H1 (cell line): ENCODE results near the gene ARCN1. TPM values are rescaled to one million over a fixed set of nuclear protein-coding genes. Genes with fewer than 3 reads are reported as not detected.

Experiments
- CTCF ChIA-PET: fragments of 300-600 bp; sonication (Branson Sonifier 250); formaldehyde crosslinking; loops from one replicate; lab custom pipeline; 2021; ENCODE audit not compliant: partially characterized antibody; lab: Charles Lee
- POLR2A ChIA-PET: fragments of 300-600 bp; sonication (Branson Sonifier 250); formaldehyde crosslinking; loops from one replicate; lab custom pipeline; 2021; ENCODE audit warnings: inconsistent platforms; ENCODE audit not compliant: partially characterized antibody; lab: Charles Lee
- DNase-seq, 2 experiments: peaks; one replicate each; pipeline versions ENCODE4 v3.0.0 to v3.0.0-alpha.2; 2010 to 2022; ENCODE audit warnings: low spot score in 2 of 2, low read depth in 1 of 2, mixed read lengths in 1 of 2
- FAIRE-seq: peaks from 2 replicates; lab custom pipeline; 2011; peaks lifted over from hg19 to GRCh38; lab: Jason Lieb, UNC
- H2AFZ ChIP-seq: 2 replicates; pipeline ENCODE4 v1.8.1; 2012; ENCODE audit warnings: low read length, inconsistent platforms
- H2AK5ac ChIP-seq: 2 replicates; pipeline ENCODE4 v1.6.1; 2013; ENCODE audit warnings: low read depth, low read length
- H2BK120ac ChIP-seq: replicated peaks from 2 replicates; pipeline ENCODE3; 2013; ENCODE audit warnings: low read depth, low read length, inconsistent platforms
- H2BK12ac ChIP-seq: 2 replicates; pipeline ENCODE4 v1.6.1; 2013; ENCODE audit warnings: low read depth, low read length
- H2BK15ac ChIP-seq: 2 replicates; pipeline ENCODE4 v1.6.1; 2013; ENCODE audit warnings: low read length
- H2BK20ac ChIP-seq: 2 replicates; pipeline ENCODE4 v1.6.1; 2013; ENCODE audit warnings: low read length
- H2BK5ac ChIP-seq: 2 replicates; pipeline ENCODE4 v1.6.1; 2013; ENCODE audit warnings: low read depth, low read length
- H3K14ac ChIP-seq: 2 replicates; pipeline ENCODE4 v1.6.1; 2013; ENCODE audit warnings: inconsistent platforms; ENCODE audit not compliant: insufficient read length
- H3K18ac ChIP-seq: 2 replicates; pipeline ENCODE4 v1.6.1; 2013; ENCODE audit warnings: low read length; ENCODE audit errors: extremely low read depth
- H3K23ac ChIP-seq: 2 replicates; pipeline ENCODE4 v1.6.1; 2013; ENCODE audit warnings: inconsistent platforms; ENCODE audit not compliant: insufficient read length
- H3K23me2 ChIP-seq: 2 replicates; pipeline ENCODE4 v1.6.1; 2013; ENCODE audit warnings: low read depth, low read length
- H3K27ac ChIP-seq: 2 replicates; pipeline ENCODE4 v1.6.1; 2011; ENCODE audit warnings: low read depth, low read length, inconsistent platforms
- H3K27me3 ChIP-seq, 4 experiments: replicated peaks in 1 of 4; 1 replicate in 1 of 4; 2 replicates in 3 of 4; pipeline versions ENCODE4 v1.6.1 to v1.8.1; 2011 to 2013; ENCODE audit warnings: low read length in 3 of 4, mild to moderate bottlenecking in 3 of 4, inconsistent platforms in 2 of 4, mixed read lengths in 2 of 4, moderate library complexity in 1 of 4; ENCODE audit not compliant: control insufficient read depth in 3 of 4, insufficient read depth in 3 of 4; ENCODE audit errors: extremely low read depth in 1 of 4
- H3K36me3 ChIP-seq, 4 experiments: 2 replicates each; pipeline versions ENCODE4 v1.6.1 to v1.8.1; 2011 to 2013; ENCODE audit warnings: mild to moderate bottlenecking in 4 of 4, low read length in 3 of 4, moderate library complexity in 2 of 4, control low read depth in 1 of 4, inconsistent platforms in 1 of 4; ENCODE audit not compliant: insufficient read depth in 4 of 4, control insufficient read depth in 2 of 4
- H3K4ac ChIP-seq: replicated peaks from 2 replicates; pipeline ENCODE3; 2013; ENCODE audit warnings: low read length, low read depth, mixed read lengths, inconsistent platforms; ENCODE audit not compliant: insufficient read length
- H3K4me1 ChIP-seq, 4 experiments: replicated peaks in 1 of 4; 1 replicate in 1 of 4; 2 replicates in 3 of 4; pipeline versions ENCODE4 v1.6.1 to v1.8.1; 2011 to 2013; ENCODE audit warnings: low read length in 3 of 4, inconsistent platforms in 2 of 4, mixed read lengths in 1 of 4; ENCODE audit not compliant: insufficient read depth in 4 of 4, control insufficient read depth in 3 of 4
- H3K4me2 ChIP-seq, 2 experiments: 2 replicates each; pipeline versions ENCODE4 v1.6.1 to v1.8.1; 2011 to 2013; ENCODE audit warnings: low read depth in 2 of 2, low read length in 2 of 2, control low read depth in 1 of 2, inconsistent platforms in 1 of 2, mild to moderate bottlenecking in 1 of 2; ENCODE audit not compliant: insufficient read depth in 1 of 2
- H3K4me3 ChIP-seq, 4 experiments: fragments of 200-600, 300-600 bp in 1 of 4; sonication (generic), shearing (Covaris generic), sonication (Bioruptor Twin) in 1 of 4; 2 replicates each; pipeline versions ENCODE4 v1.5.1 to v1.8.1; 2011 to 2016; ENCODE audit warnings: low read length in 4 of 4, low read depth in 3 of 4, control low read depth in 2 of 4, inconsistent platforms in 2 of 4, mild to moderate bottlenecking in 2 of 4, mixed read lengths in 1 of 4, moderate library complexity in 1 of 4; ENCODE audit not compliant: insufficient read depth in 2 of 4; ENCODE audit errors: extremely low read depth in 1 of 4
- H3K56ac ChIP-seq: replicated peaks from 2 replicates; pipeline ENCODE3; 2013; ENCODE audit warnings: low read depth, mild to moderate bottlenecking, mixed read lengths, low read length, inconsistent platforms; ENCODE audit not compliant: insufficient read length
- H3K79me1 ChIP-seq: 2 replicates; pipeline ENCODE4 v1.6.1; 2013; ENCODE audit warnings: low read depth, low read length, control low read depth
- H3K79me2 ChIP-seq, 2 experiments: 2 replicates each; pipeline versions ENCODE4 v1.6.1 to v1.8.1; 2012 to 2013; ENCODE audit warnings: low read length in 2 of 2, mild to moderate bottlenecking in 2 of 2, inconsistent platforms in 1 of 2; ENCODE audit not compliant: insufficient read depth in 2 of 2, control insufficient read depth in 1 of 2
- H3K9ac ChIP-seq, 4 experiments: replicated peaks in 1 of 4; 1 replicate in 1 of 4; 2 replicates in 3 of 4; pipeline versions ENCODE4 v1.6.1 to v1.8.1; 2011 to 2013; ENCODE audit warnings: low read depth in 3 of 4, low read length in 3 of 4, control low read depth in 2 of 4, mild to moderate bottlenecking in 2 of 4, moderate library complexity in 2 of 4, inconsistent platforms in 1 of 4; ENCODE audit errors: extremely low read depth in 1 of 4
- H3K9me3 ChIP-seq, 2 experiments: 2 replicates each; pipeline versions ENCODE4 v1.6.1 to v1.8.1; 2012 to 2013; ENCODE audit warnings: mild to moderate bottlenecking in 2 of 2, moderate library complexity in 2 of 2, control low read depth in 1 of 2, inconsistent platforms in 1 of 2, low read depth in 1 of 2, low read length in 1 of 2, mixed read lengths in 1 of 2; ENCODE audit not compliant: insufficient read depth in 2 of 2
- H4K20me1 ChIP-seq, 2 experiments: replicated peaks in 1 of 2; 2 replicates each; pipeline versions ENCODE3 to v1.8.1; 2011 to 2013; ENCODE audit warnings: inconsistent platforms in 2 of 2, low read length in 2 of 2, mild to moderate bottlenecking in 1 of 2; ENCODE audit not compliant: insufficient read depth in 2 of 2, control insufficient read depth in 1 of 2
- H4K5ac ChIP-seq: 2 replicates; pipeline ENCODE4 v1.6.1; 2013; ENCODE audit warnings: low read length, low read depth, mixed read lengths, inconsistent platforms; ENCODE audit not compliant: insufficient read length
- H4K8ac ChIP-seq: 2 replicates; pipeline ENCODE4 v1.8.0; 2013; ENCODE audit warnings: mild to moderate bottlenecking, moderate library complexity, low read length, inconsistent platforms; ENCODE audit not compliant: insufficient read depth; ENCODE audit errors: extremely low read depth
- H4K91ac ChIP-seq: replicated peaks from 2 replicates; pipeline ENCODE3; 2013; ENCODE audit warnings: low read length, mixed read lengths, inconsistent platforms; ENCODE audit not compliant: insufficient read length
- ASH2L ChIP-seq: fragments of 200-600, 300-600 bp; sonication (generic); IDR thresholded peaks from one replicate; pipeline ENCODE4 v1.7.1; 2017; ENCODE audit warnings: low read length
- CBX5 ChIP-seq: fragments of 300-800, 300-1000 bp; sonication (generic); IDR thresholded peaks from 2 replicates; pipeline ENCODE4 v1.7.1; 2016; ENCODE audit warnings: antibody characterized with exemption, low read length, low read depth
- CTBP2 ChIP-seq: IDR thresholded peaks from 2 replicates; pipeline ENCODE4 v1.7.0; 2011; ENCODE audit warnings: borderline replicate concordance, mild to moderate bottlenecking, moderate library complexity, mixed read lengths, low read length; ENCODE audit not compliant: insufficient read depth, insufficient read length
- GTF2F1 ChIP-seq: IDR thresholded peaks from 2 replicates; pipeline ENCODE4 v1.6.1; 2012; ENCODE audit warnings: low read depth, low read length, improper control_type of control experiment, borderline replicate concordance
- HDAC6 ChIP-seq: IDR thresholded peaks from one replicate; pipeline ENCODE4 v1.7.1; 2012; ENCODE audit warnings: low read depth, mild to moderate bottlenecking, inconsistent platforms, low read length, moderate library complexity
- MAX ChIP-seq: IDR thresholded peaks from 2 replicates; pipeline ENCODE4 v1.6.1; 2012; ENCODE audit warnings: inconsistent platforms
- NANOG ChIP-seq: IDR thresholded peaks from 2 replicates; pipeline ENCODE4 v1.6.1; 2011; ENCODE audit warnings: low read length, low read depth, mild to moderate bottlenecking, inconsistent platforms; ENCODE audit not compliant: insufficient read depth, poor library complexity, severe bottlenecking
- POLR2AphosphoS5 ChIP-seq: IDR thresholded peaks from 2 replicates; pipeline ENCODE4 v1.6.1; 2011; ENCODE audit warnings: low read depth, low read length
- RNF2 ChIP-seq: fragments of 200-900, 300-1000 bp; sonication (generic); IDR thresholded peaks from 2 replicates; pipeline ENCODE4 v1.7.1; 2016; ENCODE audit warnings: borderline replicate concordance, low read depth, mild to moderate bottlenecking, antibody characterized with exemption, low read length; ENCODE audit not compliant: poor library complexity, severe bottlenecking; ENCODE audit errors: missing control alignments
- SIN3A ChIP-seq, 2 experiments: IDR thresholded peaks in 1 of 2; conservative IDR thresholded peaks in 1 of 2; 2 replicates each; pipeline ENCODE4 v1.6.1; 2011 to 2012; ENCODE audit warnings: low read length in 2 of 2, improper control_type of control experiment in 1 of 2, low read depth in 1 of 2, mild to moderate bottlenecking in 1 of 2
- SRF ChIP-seq: IDR thresholded peaks from 2 replicates; pipeline ENCODE4 v1.6.1; 2011; ENCODE audit warnings: mild to moderate bottlenecking, low read depth, low read length, moderate library complexity
- TBP ChIP-seq: IDR thresholded peaks from 2 replicates; pipeline ENCODE4 v1.6.1; 2011; ENCODE audit warnings: low read depth, low read length, improper control_type of control experiment
- TCF12 ChIP-seq: IDR thresholded peaks from 2 replicates; pipeline ENCODE4 v1.6.1; 2011; ENCODE audit warnings: low read depth, mild to moderate bottlenecking, low read length
- WGBS, 2 experiments: shearing (Covaris generic) in 1 of 2; methylation state at CpG; one replicate each; pipeline versions ENCODE4 v1.1.6 to v1.1.7; 2013 to 2015; ENCODE audit warnings: low lambda C conversion rate in 2 of 2, mixed read lengths in 2 of 2, inconsistent platforms in 1 of 2, low coverage in 1 of 2, missing lambda C conversion rate in 1 of 2; ENCODE audit not compliant: insufficient replicate concordance in 2 of 2, insufficient coverage in 1 of 2, insufficient read length in 1 of 2; ENCODE audit errors: extremely low coverage in 1 of 2, missing lambda C conversion rate in 1 of 2; 5-methylcytosine and 5-hydroxymethylcytosine counted together
- polyA plus RNA-seq, 7 experiments: library from polyadenylated mRNA; depleted of rRNA in 3 of 7; stranded (reverse) in 5 of 7; unstranded in 2 of 7; fragments of >200 nt in 5 of 7; fragments of 200-250 nt in 2 of 7; gene quantifications; 1 replicate in 5 of 7; 2 replicates in 1 of 7; 4 replicates in 1 of 7; pipeline versions ENCODE4 v1.2.1 to v1.2.3, GENCODE V29; 2011 to 2013; ENCODE audit warnings: missing spikeins in 2 of 7, mixed read lengths in 2 of 7
- total RNA-seq: library from RNA; stranded (reverse); fragmentation: NEBNext Ultra II Directional; extraction: Animal tissue kit (Norgen Biotek cat#: 25700); gene quantifications from 2 replicates; pipeline ENCODE4 v1.2.1, GENCODE V29; 2021

Gene ARCN1
- total and polyA plus RNA-seq, 2 of the 8 experiments (the other 6 are each of a cell fraction or from before 2014, with no cell fraction given): 132 to 146 TPM

- Histone ChIP-seq H4K91ac (no peak overlapping the region), H3K23me2 (no peaks in the 10 kb centered on the region), H3K4ac (no peak overlapping the region), H3K4me3 (no peak overlapping the region), H2AFZ (no peak overlapping the region), H3K27ac (no peak overlapping the region), H3K14ac (no peak overlapping the region), H3K56ac (no peak overlapping the region), H2BK5ac (no peak overlapping the region), H3K27me3 (no peaks in the 10 kb centered on the region), H4K20me1 (peaks cover 1 to 7% of the 10 kb centered on the region in 2 experiments), H3K9ac (no peak overlapping the region), H3K79me1 (peaks cover 4% of the 10 kb centered on the region; the same call in 1 of the 2 replicates), H2BK12ac (no peak overlapping the region), H2BK15ac (no peak overlapping the region), H3K4me2 (no peak overlapping the region), H4K5ac (no peak overlapping the region), H3K4me1 (no peaks in the 10 kb centered on the region), H2AK5ac (no peak overlapping the region), H3K23ac (no peak overlapping the region), H3K9me3 (no peaks in the 10 kb centered on the region), H2BK20ac (no peak overlapping the region), H3K36me3 (peaks cover 19 to 76% (median 54%) of the 10 kb centered on the region in 4 experiments), H3K79me2 (no peaks in the 10 kb centered on the region), H3K18ac (no peak overlapping the region), H4K8ac (no peak overlapping the region), H2BK120ac (no peak overlapping the region)
- ChIA-PET POLR2A (interaction anchor here (0.6 to 25.8 kb wide), 4 partner anchors 9 to 270 kb away, joined by 3 to 574 read pairs (median 171); partner anchors contain the start of gene PHLDB1), CTCF (interaction anchor here (1.6 to 19.1 kb wide), 5 partner anchors 8 to 41 kb away, joined by 4 to 435 read pairs (median 12); partner anchors contain the start of gene PHLDB1)
- FAIRE-seq (no peak), DNase-seq (no peak)
- WGBS, 2 experiments: 97% methylated on average over 7 of the region's 7 CpGs; no CpG with 5 or more reads in 1 of the 2 experiments
- no peak for TF ChIP-seq POLR2AphosphoS5
- TF ChIP-seq ASH2L: no peak
- TF ChIP-seq MAX: no peak
- TF ChIP-seq CTBP2: no peak
- no peak for TF ChIP-seq NANOG
- no peak for TF ChIP-seq TCF12
- no peak for TF ChIP-seq GTF2F1
- no peak for TF ChIP-seq HDAC6
- TF ChIP-seq CBX5: no peak
- TF ChIP-seq TBP: no peak
- no peak for TF ChIP-seq SIN3A (conservative IDR thresholded peaks at IDR 0.05 in 1 of 2, IDR thresholded peaks at IDR 0.05 in 1 of 2; ENCODE audit: low read depth in 1 of 2, low read length in 2 of 2)
- TF ChIP-seq SRF: no peak
- no peak for TF ChIP-seq RNF2
Observed at GRCh38 chr11:118643995-118644345, 71.8 kb downstream of the ARCN1 start.
